ENCODE data around the gene CTCF.
"Not testable (repeated sequence)": the region's sequence is repeated elsewhere in the genome, so short reads cannot be mapped to it uniquely, and the experiment has no call there.

DNA sequence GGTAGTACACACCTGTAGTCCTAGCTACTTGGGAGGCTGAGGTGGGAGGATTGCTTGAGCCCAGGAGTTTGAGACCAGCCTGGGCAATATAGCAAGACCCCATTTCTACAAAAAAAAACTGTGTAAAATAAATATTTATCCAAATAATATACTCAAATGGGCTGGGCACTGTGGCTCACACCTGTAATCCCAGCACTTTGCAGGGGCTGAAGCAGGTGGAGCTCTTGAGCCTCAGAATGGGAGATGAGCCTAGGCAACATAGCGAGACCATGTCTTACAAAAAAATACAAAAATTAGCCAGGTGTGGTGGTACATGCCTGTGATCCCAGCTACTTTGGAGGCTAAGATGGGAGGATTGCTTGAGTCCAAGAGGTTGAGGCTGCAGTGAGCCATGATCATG lies 48.4 kb upstream of the CTCF start:
- TF ChIP-seq, protein P1, sequence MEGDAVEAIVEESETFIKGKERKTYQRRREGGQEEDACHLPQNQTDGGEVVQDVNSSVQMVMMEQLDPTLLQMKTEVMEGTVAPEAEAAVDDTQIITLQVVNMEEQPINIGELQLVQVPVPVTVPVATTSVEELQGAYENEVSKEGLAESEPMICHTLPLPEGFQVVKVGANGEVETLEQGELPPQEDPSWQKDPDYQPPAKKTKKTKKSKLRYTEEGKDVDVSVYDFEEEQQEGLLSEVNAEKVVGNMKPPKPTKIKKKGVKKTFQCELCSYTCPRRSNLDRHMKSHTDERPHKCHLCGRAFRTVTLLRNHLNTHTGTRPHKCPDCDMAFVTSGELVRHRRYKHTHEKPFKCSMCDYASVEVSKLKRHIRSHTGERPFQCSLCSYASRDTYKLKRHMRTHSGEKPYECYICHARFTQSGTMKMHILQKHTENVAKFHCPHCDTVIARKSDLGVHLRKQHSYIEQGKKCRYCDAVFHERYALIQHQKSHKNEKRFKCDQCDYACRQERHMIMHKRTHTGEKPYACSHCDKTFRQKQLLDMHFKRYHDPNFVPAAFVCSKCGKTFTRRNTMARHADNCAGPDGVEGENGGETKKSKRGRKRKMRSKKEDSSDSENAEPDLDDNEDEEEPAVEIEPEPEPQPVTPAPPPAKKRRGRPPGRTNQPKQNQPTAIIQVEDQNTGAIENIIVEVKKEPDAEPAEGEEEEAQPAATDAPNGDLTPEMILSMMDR (IDR thresholded peaks at IDR 0.05) = not testable (repeated sequence)
- TF ChIP-seq POLR2A, EP300, POLR2AphosphoS5 (IDR thresholded peaks at IDR 0.05): not testable (repeated sequence)

Measured in suprapubic skin (tissue), 4 donors.